HG03378 (cell line): Measurements from ENCODE around the gene CIDEA.
"Not testable (repeated sequence)": the region's sequence is repeated elsewhere in the genome, so short reads cannot be mapped to it uniquely, and the experiment has no call there.

ENCODE experiments used
- ATAC-seq: cut with Tn5 transposase; IDR thresholded peaks from one replicate; pipeline ENCODE4 v1.9.1; 2021; ENCODE audit warnings: mild to moderate bottlenecking, moderate library complexity; ENCODE audit not compliant: unreplicated experiment

The CIDEA gene

GRCh38 chr18:12238826-12239225 lies 15.3 kb upstream of the CIDEA start:
- ATAC-seq = no peak

GRCh38 chr18:12239431-12239830 lies 14.7 kb upstream of the CIDEA start:
- ATAC-seq = no peak

GRCh38 chr18:12242658-12243260 lies 11.4 kb upstream of the CIDEA start:
- ATAC-seq = no peak

GRCh38 chr18:12243272-12243671 lies 10.9 kb upstream of the CIDEA start:
- not testable (repeated sequence) for ATAC-seq

GRCh38 chr18:12245793-12246135 lies 8.4 kb upstream of the CIDEA start:
- ATAC-seq = no peak

- no peak for ATAC-seq
Measured at GRCh38 chr18:12246849-12247808, 7.0 kb upstream of the CIDEA start.

- no peak for ATAC-seq
Measured at GRCh38 chr18:12247946-12248345, 6.2 kb upstream of the CIDEA start.

- no peak for ATAC-seq
Measured at GRCh38 chr18:12248926-12249720, 5.0 kb upstream of the CIDEA start.

GRCh38 chr18:12251311-12251710 lies 2.9 kb upstream of the CIDEA start:
- ATAC-seq = no peak

- no peak for ATAC-seq
Measured at GRCh38 chr18:12252061-12252460, 2.1 kb upstream of the CIDEA start.

GRCh38 chr18:12253027-12253426 lies 1.1 kb upstream of the CIDEA start:
- no peak for ATAC-seq

- no peak for ATAC-seq
Measured at GRCh38 chr18:12253663-12254135, 462 bp upstream of the CIDEA start.

- no peak for ATAC-seq
Measured at GRCh38 chr18:12254820-12255511, 805 bp downstream of the CIDEA start.

GRCh38 chr18:12255626-12256026 lies 1.5 kb downstream of the CIDEA start:
- ATAC-seq = no peak

- no peak for ATAC-seq
Measured at GRCh38 chr18:12256951-12257350, 2.8 kb downstream of the CIDEA start.

- no peak for ATAC-seq
Measured at GRCh38 chr18:12257996-12258718, 4.0 kb downstream of the CIDEA start.

GRCh38 chr18:12258719-12259705 lies 4.9 kb downstream of the CIDEA start:
- no peak for ATAC-seq

GRCh38 chr18:12262748-12263147 lies 8.6 kb downstream of the CIDEA start:
- no peak for ATAC-seq

GRCh38 chr18:12264864-12265263 lies 10.7 kb downstream of the CIDEA start:
- ATAC-seq = no peak
